PFSK-1 (cell line): Measurements from ENCODE around the gene DBX1.

Experiments
- FOXP2 ChIP-seq: optimal IDR thresholded peaks from 2 replicates; pipeline ENCODE3; 2011; ENCODE audit warnings: borderline replicate concordance, control low read depth, inconsistent platforms; ENCODE audit not compliant: insufficient read depth; ENCODE audit errors: extremely low read length, extremely low read depth
- POLR2AphosphoS5 ChIP-seq: IDR thresholded peaks from 2 replicates; pipeline ENCODE4 v1.6.1; 2012; ENCODE audit warnings: low read depth, mild to moderate bottlenecking, control low read depth, low read length, moderate library complexity
- REST ChIP-seq, 2 experiments: IDR thresholded peaks; 2 replicates each; pipeline versions ENCODE4 v1.6.1 to v1.8.0; 2011 to 2012; ENCODE audit warnings: low read depth in 2 of 2, low read length in 2 of 2, control low read depth in 1 of 2, inconsistent platforms in 1 of 2, mild to moderate bottlenecking in 1 of 2, moderate library complexity in 1 of 2; ENCODE audit not compliant: insufficient read depth in 1 of 2
- SIN3A ChIP-seq: IDR thresholded peaks from 2 replicates; pipeline ENCODE4 v1.6.1; 2012; ENCODE audit warnings: mild to moderate bottlenecking, low read length, moderate library complexity, borderline replicate concordance; ENCODE audit not compliant: insufficient read depth
- TAF1 ChIP-seq: IDR thresholded peaks from 2 replicates; pipeline ENCODE4 v1.6.1; 2012; ENCODE audit warnings: low read length, control low read depth, borderline replicate concordance; ENCODE audit not compliant: insufficient read depth

Gene DBX1

GRCh38 chr11:20161230-20161918 is 1.1 kb upstream of the DBX1 start:
- TF ChIP-seq POLR2AphosphoS5: no peak
- TF ChIP-seq REST (IDR thresholded peaks at IDR 0.05; ENCODE audit: insufficient read depth in 1 of 2, low read depth in 2 of 2, low read length in 2 of 2): peak; percentile 5 to 40; a peak in 2 of 4 replicates

DNA sequence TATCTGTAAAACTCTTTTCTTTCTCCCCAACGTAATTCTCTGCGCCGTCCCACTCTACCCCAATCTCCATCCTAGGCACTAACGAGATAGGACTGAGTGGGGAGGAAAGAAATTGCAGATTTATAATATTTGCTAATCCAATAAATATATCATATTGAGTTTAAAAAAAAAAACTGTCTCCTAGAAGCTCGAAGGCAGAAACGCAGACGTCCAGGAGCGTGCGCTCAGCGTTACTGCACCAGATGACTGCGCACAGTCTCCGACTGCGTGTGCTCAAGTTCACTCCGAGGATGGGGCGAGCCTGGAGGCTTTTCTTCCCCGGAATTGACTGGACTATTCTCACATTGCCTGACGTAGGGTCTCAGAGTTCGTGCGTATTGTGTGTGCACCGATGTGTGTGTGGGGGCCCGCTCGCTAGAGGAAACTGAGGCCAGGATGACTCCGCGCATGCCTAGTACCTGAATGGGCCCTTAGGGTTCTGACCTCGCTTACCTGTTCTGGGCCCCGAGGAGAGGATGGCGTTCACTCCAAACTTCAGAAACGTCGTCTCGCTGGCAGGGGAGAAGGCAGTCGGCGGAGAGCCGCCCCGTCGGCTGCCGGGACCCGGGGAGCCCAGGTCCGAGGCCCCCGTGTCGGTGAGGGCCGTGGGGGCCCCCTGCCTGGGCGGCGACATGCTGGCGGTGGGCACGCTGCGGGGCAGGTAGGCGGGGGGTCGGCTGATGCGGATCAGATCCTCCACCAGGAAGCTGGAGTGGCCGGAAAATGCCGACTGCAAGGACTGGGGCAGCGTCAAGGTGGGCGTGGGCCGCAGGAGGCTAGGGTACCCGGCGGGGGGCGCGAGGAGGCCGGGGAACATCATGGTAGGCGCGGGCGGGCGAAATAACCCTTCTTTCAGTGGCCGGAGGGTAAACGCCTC is 551 bp downstream of the DBX1 start:
- TF ChIP-seq FOXP2 (no peak), SIN3A (no peak), REST (IDR thresholded peaks at IDR 0.05; ENCODE audit: insufficient read depth in 1 of 2, low read depth in 2 of 2, low read length in 2 of 2) (no peak), POLR2AphosphoS5 (no peak), TAF1 (no peak)

GRCh38 chr11:20158597-20159257 is 1.5 kb downstream of the DBX1 start:
- TF ChIP-seq SIN3A (no peak), FOXP2 (no peak), POLR2AphosphoS5 (no peak), REST (IDR thresholded peaks at IDR 0.05; ENCODE audit: insufficient read depth in 1 of 2, low read depth in 2 of 2, low read length in 2 of 2) (peak; percentile 92 to 95), TAF1 (no peak)

DNA sequence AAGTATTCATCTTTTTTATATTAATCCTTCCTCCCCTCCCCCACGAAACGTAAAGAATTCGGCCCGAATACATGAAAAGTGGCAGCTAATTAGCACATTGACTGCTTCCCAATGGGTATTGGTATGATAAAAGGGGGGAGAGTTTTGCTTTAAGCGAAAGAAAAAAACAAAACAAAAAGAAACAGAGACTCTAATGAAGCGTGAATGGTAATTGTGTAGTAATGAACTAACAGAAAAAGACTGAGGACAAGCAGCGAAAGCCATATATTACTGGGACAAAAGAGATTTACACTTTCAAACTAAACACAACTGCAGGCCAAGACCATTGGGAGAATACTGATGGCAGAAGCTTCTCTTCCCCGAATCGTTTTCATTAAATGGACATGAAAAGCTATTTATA is 2.5 kb downstream of the DBX1 start:
- TF ChIP-seq TAF1 (no peak), POLR2AphosphoS5 (no peak), SIN3A (no peak), REST (IDR thresholded peaks at IDR 0.05; ENCODE audit: insufficient read depth in 1 of 2, low read depth in 2 of 2, low read length in 2 of 2) (no peak), FOXP2 (no peak)
